NCI-H345 treated with DMSO at 0.1 percent for 48 hours (cell line): Measurements from ENCODE around the gene NLGN1.

Experiments
- DNase-seq: peaks from one replicate; lab custom pipeline; 2025; ENCODE audit not compliant: unreplicated experiment; lab: John Stamatoyannopoulos, UW

Gene NLGN1

DNA sequence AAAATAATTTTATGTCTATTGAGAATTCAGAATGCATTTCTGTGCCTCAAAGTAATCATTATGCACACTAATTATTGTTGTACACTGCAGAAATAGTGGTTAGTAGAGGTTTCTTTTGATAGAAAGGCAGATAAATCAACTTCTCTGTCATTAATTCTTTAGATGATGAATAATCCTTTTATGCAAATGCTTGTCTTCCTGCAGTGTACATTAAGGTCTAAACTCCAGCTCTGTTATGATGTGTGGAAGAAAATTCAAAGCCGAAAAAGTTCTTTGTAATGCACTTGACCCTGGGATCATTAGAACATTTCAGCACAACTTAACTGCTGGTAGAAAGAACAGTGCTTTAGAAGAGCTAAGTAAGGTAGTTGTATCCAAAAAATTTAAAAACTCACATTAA is 353.0 kb downstream of the NLGN1 start:
- DNase-seq: no peak

DNA sequence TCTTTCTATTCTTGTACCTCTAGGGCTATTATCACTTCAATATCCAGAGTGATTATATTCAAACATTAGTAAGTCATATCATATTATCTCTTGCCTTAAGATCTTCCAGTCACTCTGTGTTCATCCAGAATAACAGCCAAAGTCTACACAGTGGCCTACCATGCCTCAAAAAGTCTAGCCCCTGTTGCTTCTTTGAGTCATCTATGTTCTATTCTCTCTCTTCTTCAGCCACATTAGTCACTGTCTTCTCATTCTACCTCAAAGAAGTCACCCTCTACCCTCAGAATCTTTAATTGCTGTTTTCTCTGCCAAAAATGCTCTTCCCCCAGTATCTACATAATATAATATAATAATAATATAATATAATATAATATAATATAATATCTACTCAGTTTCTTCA is 356.0 kb downstream of the NLGN1 start:
- DNase-seq: no peak

- no peak for DNase-seq
Observed at GRCh38 chr3:173755161-173755560, 357.6 kb downstream of the NLGN1 start.

- DNase-seq: no peak
Observed at GRCh38 chr3:173761161-173761560, 363.6 kb downstream of the NLGN1 start.

DNA sequence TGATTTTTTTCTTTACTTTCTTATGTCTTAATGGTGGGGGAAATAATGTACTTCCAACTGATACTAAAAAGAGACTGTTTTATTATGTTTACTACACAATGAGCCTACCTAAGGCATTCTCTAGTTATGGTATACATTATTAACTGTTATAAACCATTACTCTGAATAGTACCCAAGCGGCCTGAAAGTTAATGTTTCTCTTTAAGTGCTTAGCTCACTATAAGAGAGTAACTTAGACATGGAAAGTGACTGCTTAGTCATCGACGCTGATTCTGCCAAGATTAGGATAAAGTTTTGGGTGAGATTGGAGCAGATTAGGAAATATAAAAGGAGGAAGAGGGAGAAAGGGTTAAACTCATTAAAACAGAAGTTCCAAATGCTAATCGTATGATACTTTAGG is 365.0 kb downstream of the NLGN1 start:
- no peak for DNase-seq

DNA sequence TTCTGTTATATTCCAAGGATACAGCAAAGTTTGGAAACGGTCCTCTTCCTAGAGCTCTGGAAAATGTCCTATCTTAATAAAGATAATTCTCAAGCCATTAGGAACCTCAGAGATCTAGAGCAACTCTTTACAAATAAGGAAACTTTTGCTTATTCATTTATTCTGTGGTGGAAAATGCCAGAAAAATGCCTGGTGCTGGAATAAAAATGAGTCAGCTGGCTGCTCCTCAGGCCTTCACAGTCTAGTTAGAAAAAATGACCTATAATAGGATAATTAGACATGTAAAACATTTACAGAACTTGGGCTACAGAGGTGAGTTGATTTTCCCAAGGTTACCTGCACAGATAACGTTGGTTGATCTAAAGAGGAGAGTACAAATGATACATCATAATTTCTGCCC is 372.5 kb downstream of the NLGN1 start:
- no peak for DNase-seq

DNA sequence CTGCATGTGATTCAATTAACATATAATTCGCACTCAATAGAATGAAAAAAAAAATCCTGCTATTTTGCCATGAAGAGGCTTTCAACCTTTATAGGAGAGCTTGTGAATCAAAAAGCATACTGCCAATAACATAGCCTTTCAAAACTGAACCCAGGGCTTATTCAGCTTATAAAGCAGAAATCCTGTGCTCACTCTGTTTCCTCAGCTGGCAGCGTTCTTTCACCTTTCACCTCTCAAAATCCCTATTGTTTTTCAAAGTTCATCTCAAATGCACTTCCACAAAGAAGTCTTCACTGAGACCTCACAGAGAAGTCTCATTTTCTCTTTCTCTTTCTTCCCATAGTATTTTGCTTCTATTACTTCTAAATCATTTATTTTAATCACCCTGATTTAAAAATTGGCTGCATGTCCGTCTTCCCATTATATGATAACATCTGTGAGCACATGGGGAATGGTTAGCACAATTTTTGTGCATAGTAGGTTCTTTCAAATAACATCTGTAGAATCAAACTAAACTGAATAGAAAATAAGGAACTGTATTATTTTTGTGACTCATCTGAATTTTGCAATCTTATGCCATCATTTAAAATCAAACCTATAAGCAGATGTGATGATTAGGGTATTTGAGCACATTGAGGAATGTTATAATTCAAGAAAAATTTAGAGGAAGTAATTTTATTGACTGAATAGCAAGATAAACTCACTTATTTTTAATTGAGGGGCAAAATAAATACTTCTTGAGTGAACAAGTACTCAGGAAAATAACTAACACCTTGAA is 373.4 kb downstream of the NLGN1 start:
- no peak for DNase-seq

DNA sequence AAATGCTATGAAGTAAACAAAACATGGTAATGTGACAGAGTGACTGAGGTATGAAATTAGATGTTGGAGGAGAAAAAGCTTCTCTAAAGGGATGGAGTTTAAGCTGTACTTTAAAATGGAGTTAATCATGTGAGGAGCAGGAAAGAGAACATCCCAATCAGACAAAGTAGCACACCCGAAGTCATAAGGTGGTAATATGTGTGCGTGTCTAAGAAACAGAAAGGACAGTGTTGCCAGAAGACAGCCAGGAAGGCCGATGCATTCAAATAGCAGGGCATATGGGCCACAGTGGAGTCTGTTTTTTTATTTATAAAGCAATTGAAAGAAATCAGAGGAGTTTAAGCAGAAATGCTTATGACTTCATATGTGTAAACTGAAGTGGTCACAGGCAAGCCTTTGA is 376.3 kb downstream of the NLGN1 start:
- DNase-seq: no peak

- DNase-seq: no peak
Observed at GRCh38 chr3:173774294-173774693, 376.8 kb downstream of the NLGN1 start.

GRCh38 chr3:173778251-173778650 is 380.7 kb downstream of the NLGN1 start:
- no peak for DNase-seq

DNA sequence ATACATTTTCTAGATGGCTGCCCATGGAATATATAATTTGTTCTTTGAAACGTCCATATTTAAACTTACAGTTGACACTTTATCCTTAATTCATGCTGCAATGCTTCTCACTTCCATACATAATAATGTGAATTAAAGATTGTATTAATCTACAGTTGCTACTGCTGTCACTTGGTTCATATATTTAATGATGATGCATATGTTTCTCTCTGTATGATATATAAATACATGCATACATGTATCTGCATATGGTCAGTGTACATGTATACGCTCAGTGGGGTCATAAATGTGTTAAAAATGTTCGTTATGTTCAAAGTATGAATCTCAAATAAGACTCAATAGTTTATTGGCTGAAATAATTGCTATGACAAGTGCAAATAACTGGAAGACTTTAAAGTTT is 382.5 kb downstream of the NLGN1 start:
- DNase-seq: no peak

GRCh38 chr3:173785004-173785403 is 387.5 kb downstream of the NLGN1 start:
- no peak for DNase-seq

GRCh38 chr3:173789530-173790162 is 392.1 kb downstream of the NLGN1 start:
- no peak for DNase-seq

DNA sequence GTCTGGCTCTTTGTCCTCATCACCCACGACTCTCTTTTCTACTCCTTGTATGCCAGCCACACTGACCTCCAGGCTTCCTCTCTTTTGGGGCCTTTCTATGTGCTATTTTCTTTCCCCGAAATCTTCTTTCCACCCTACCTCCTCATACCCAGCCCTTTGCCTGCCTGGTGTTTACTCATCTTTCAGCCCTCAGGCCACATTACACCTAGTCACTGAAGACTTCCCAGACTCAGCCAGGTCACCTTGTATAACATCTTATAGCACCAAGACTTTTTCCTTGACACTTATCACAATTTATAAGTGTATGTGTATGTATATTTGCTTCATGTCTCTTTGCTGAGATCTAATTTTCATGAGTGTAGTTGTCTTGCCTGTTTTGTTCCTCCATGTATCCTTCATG is 396.4 kb downstream of the NLGN1 start:
- no peak for DNase-seq

DNA sequence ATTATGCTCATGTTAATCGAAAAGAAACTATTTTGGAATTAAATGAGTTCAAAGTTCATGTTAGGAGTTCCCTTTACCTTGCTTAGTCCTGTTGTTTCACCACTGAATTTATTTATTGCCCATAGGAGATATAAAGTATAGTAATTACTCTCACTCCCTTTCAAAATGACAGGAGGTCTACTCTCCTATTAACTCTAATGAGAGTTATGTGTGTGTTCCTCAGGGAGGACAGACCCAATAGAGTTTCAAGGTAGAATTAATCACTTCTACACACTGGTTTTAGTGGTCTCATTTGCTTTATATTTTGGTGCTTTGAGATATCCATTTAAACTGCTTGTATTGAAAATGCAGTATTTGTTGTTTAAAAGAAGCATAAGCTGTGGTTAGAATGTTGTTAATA is 398.9 kb downstream of the NLGN1 start:
- DNase-seq: no peak

DNA sequence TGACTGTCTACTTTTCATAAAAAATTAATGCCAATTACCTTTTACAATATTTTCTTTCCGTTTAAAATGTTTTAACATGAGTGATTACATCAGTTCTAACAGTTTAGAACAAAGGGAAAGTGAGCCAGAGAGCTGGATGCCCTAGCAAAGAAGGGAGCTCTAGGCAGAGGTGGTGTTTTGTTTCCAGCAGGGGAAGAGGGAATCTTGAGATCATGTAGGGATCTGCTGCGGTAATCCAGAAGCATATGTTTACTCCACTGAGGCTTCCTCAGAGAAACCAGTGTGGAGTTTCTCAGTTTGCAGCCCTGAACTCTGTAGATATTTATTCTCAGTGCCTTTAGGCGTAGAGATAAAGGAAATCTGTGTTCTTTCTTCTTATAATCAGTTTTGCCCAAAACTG is 399.3 kb downstream of the NLGN1 start:
- DNase-seq: no peak

DNA sequence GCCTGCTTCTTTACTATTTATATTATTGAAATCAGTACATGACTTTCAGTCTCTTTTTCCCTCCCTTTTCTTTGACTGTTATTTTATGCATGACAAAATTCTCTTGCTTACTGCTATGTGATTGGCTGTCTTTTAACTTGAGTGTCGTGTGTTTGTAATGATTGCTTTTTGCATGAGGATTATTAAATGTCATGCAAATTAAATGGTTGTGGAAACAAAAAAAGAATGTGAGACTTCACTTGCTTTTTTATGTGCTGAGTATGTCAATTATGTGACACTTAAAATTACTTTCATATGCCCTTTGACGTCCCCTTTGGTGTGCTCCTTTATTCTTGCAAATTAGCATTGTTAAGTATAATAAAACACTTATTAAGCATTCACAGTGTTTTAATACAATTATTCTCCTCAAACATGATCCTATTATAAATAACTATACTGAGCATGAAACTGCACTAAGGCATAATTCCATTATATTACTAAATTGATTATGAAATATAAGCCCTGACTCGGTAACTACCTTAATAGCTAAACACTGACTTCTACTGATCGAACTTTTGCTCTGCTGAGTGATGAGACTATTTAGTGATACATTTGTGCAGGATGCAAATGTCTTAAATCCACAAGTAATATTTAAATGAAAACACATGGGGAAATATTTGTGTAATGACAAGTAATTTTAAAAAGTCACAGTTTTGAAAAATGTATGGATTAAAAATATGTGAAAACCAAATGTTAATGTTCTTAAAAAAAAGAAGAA is 401.7 kb downstream of the NLGN1 start:
- DNase-seq: no peak

DNA sequence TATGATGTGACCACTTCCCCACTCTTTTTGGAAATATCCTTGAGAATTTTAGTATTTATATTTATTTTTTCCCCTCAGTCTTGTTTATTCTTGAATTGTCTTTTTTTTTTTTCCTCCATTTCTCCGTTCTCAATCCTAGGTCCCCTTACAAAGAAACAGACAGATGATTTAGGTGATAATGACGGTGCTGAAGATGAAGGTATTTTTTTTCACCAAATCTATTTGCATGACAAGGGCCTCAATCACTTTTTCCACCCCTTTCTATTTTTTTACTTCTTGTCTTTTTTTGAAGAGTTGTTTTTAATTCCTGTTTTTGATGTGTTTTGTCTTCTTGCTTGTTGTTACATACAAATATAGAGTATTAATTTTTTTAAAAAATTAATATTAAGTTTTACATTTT is 402.6 kb downstream of the NLGN1 start:
- DNase-seq: no peak

DNA sequence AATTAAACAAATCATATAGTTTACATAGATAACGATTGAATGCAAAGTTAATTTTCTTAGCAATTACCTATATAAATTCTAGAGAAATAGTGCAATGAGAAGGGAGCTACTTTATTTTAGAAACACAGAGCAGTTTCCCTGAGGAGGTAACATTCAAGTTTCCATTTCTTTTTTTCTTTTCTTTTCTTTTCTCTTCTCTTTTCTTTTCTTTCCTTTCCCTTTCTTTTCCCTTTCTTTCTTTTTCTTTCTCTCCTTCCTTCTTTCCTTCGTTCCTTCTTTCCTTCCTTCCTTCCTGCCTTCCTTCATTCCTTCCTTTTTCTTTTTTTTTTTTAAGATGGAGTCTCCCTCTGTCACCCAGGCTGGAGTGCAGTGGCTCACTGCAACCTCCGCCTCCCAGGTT is 417.3 kb downstream of the NLGN1 start:
- no peak for DNase-seq

DNA sequence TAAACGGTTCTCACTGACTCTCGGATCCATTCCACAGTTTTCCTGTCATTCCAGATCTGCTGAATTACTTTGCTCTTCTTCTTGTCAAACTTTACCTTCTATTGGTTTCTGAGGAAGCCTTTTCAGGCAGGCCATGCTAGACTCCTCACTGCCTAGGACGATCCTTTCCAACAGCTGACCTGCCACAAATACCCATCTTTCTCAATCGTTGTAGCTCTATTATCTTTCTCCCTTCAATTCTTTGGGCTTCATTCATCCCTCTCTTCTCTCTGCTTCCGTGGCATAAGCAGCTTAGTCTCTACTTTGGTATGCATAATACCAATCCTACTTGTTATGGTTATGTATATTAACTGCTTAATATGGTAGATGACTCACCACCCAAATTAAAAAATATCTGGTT is 421.8 kb downstream of the NLGN1 start:
- DNase-seq: no peak

DNA sequence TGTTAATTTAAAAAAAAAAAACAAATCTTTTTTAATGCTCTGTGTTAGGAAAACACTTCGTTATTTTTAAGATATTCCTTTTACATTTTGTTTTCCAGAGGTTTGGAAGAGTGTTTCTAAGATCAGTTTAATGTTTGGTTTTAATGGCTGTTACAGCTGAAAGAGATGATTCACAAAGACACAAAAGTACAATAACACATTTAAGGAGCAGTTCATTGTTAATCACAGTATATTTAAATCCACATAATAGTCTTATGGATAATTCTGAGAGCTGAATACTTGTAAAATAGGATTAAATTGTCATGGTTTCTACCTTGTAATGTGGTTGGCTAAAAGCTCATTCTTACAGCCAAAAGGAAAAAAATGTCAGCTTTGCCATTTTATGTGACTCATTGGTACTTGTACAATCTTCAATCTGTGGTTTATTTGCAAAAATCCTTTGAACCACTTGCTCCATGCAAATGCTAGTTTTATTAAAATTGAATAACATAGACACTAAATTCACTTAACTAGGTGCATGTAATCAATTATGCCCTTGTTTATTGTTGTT is 426.4 kb downstream of the NLGN1 start:
- DNase-seq: no peak

GRCh38 chr3:173825730-173826129 is 428.2 kb downstream of the NLGN1 start:
- DNase-seq: no peak
